PFSK-1 (cell line): ENCODE measurements around the gene VPS8.

ENCODE experiments used
- POLR2AphosphoS5 ChIP-seq: IDR thresholded peaks from 2 replicates; pipeline ENCODE4 v1.6.1; 2012; ENCODE audit warnings: low read depth, mild to moderate bottlenecking, control low read depth, low read length, moderate library complexity
- SIN3A ChIP-seq: IDR thresholded peaks from 2 replicates; pipeline ENCODE4 v1.6.1; 2012; ENCODE audit warnings: mild to moderate bottlenecking, low read length, moderate library complexity, borderline replicate concordance; ENCODE audit not compliant: insufficient read depth

- TF ChIP-seq SIN3A (no peak), POLR2AphosphoS5 (no peak)
These were observed 169.1 kb downstream of the VPS8 start for GRCh38 chr3:184981071-184981470.
